Right lobe of liver (tissue), 6 donors: Measurements from ENCODE around the gene PKD2L1. TPM values are rescaled to one million over a fixed set of nuclear protein-coding genes. Genes with fewer than 3 reads are reported as not detected.

ENCODE experiments used
- ATAC-seq, 4 donors: fragments of 200-7000 bp; cut with Tn5 transposase; one replicate each; pipeline ENCODE4 v1.9.1; 2020; ENCODE audit warnings: mild to moderate bottlenecking in 4 of 4, moderate library complexity in 4 of 4
- DNase-seq, 3 donors: peaks; one replicate each; pipeline ENCODE4 v3.0.0-alpha.2; 2020
- H3K27ac ChIP-seq, 3 donors: fragments of 200-600 bp; one replicate each; pipeline ENCODE4 v1.8.0; 2022
- H3K27me3 ChIP-seq, 2 donors: fragments of 200-600 bp; one replicate each; pipeline ENCODE4 v1.8.0; 2022
- H3K36me3 ChIP-seq, 4 donors: fragments of 200-600 bp; sonication (generic) in 1 of 4; one replicate each; pipeline versions ENCODE4 v1.5.1 to v1.8.0; 2017 to 2022; ENCODE audit warnings: control low read depth in 1 of 4
- H3K4me1 ChIP-seq, 4 donors: fragments of 200-600 bp; sonication (generic) in 1 of 4; one replicate each; pipeline versions ENCODE4 v1.5.1 to v1.8.0; 2017 to 2022; ENCODE audit warnings: control low read depth in 1 of 4
- H3K4me3 ChIP-seq, 3 donors: fragments of 200-600 bp; one replicate each; pipeline ENCODE4 v1.8.0; 2022
- H3K9me3 ChIP-seq, 4 donors: fragments of 200-600 bp; sonication (generic) in 1 of 4; one replicate each; pipeline versions ENCODE4 v1.5.1 to v1.8.0; 2017 to 2022; ENCODE audit warnings: control low read depth in 1 of 4
- CTCF ChIP-seq, 4 donors: fragments of 200-600 bp in 3 of 4; fragments of 450-650 bp in 1 of 4; IDR thresholded peaks; one replicate each; pipeline versions ENCODE4 v1.5.1 to v1.8.0; 2016 to 2022; ENCODE audit warnings: antibody characterized with exemption in 4 of 4, mild to moderate bottlenecking in 2 of 4
- POLR2A ChIP-seq: fragments of 450-650 bp; IDR thresholded peaks from one replicate; pipeline ENCODE4 v1.6.1; 2017; ENCODE audit warnings: antibody characterized with exemption, mild to moderate bottlenecking
- WGBS: methylation state at CpG from one replicate; pipeline ENCODE4 v1.1.6; 2018; ENCODE audit warnings: low coverage, low lambda C conversion rate; ENCODE audit not compliant: insufficient coverage; ENCODE audit errors: missing lambda C conversion rate; 5-methylcytosine and 5-hydroxymethylcytosine counted together
- intact Hi-C, 2 donors: fragments of 100-400 bp; cut with DNase I; formaldehyde crosslinking; loops; one replicate each; pipeline versions ENCODE4 v1.11.2 to v1.14.1; 2022
- total RNA-seq, 6 experiments: library from RNA; depleted of rRNA in 2 of 6; stranded (reverse); fragments of >200 nt in 2 of 6; fragmentation: NEBNext Ultra II Directional in 3 of 6; extraction: Animal tissue kit (Norgen Biotek cat#: 25700) in 3 of 6; gene quantifications; one replicate each; pipeline versions ENCODE4 v1.1.0 to v1.2.4, GENCODE V29; 2016 to 2023
- donor health status: DM: no; HTN: yes; CAD: no.
- donor health status: DM: no; HTN: no; CAD: no.
- donor health status: DM: no; HTN: no; CAD: no.
- donor health status: DM: no; HTN: yes; CAD: no.
- donor health status: DM: no; HTN: yes; CAD: no.

Gene PKD2L1
- total RNA-seq, 6 experiments from 2014 or later: 0.12 to 0.26 (median 0.22) TPM; not detected in 3

DNA sequence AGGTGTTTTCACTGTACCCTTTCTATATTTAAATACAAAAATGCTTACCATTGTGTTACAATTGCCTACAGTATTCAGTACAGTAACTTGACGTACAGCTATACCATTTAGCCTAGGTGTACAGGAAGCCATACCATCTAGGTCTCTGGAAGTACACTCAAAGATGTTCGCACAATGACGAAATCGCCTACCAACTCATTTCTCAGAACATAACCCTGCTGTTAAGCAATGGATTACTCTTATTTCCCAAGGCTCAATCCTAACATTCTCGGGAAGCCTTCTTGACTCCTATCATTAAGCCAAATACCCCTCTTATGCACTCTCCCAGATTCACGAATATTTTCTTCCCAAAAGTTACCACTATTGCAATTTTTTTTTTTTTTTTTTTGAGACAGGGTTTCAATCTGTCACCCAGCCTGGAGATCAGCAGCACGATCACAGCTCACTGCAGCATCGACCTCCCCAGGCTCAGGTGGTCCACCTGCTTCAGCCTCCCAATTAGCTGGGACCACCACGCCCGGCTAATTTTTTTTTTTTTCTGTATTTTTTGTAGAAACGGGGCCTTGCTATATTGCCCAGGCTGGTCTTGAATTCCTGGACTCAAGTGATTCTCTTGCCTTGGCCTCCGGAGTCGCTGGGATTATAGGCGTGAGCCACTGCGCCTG lies 64.1 kb downstream of the PKD2L1 start:
- no peaks in the 10 kb centered on the region for H3K27me3 ChIP-seq
- TF ChIP-seq POLR2A (no peak), CTCF (IDR thresholded peaks at IDR 0.05) (no peak)
- H3K36me3 ChIP-seq: no peaks in the 10 kb centered on the region
- peak overlapping the region in 1 of 3 donors; percentile 86 for H3K4me3 ChIP-seq
- ATAC-seq (no peak), DNase-seq (no peak)
- H3K9me3 ChIP-seq: no peaks in the 10 kb centered on the region
- no peak overlapping the region for H3K27ac ChIP-seq
- peaks cover 0 to 9% (median 3%) of the 10 kb centered on the region in 4 donors for H3K4me1 ChIP-seq
- intact Hi-C loops: loop anchor here in 1 of 2 donors (5.0 kb wide), 1 partner anchor 69 kb away; no protein-coding TSS in a partner anchor
- WGBS: 92% methylated on average over 14 of the region's 15 CpGs

DNA sequence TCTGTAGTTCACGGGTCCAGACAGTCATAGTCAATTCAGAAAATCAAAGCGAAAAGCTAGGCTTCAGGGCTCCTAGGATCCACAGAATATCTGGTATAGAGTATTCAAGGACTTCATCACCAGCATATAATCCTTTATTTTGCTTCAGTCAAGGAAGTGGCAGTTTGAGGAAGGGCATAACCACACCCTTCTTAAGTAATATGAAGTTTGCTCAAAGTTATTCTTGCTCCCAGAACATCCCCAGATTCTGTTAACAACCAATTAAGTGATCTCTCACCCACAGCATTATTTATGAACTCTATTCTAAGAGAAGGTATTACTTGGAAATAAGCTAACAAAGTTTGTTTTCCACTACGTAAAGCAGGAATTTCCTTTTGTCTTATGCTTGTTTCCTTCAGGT lies 75.8 kb downstream of the PKD2L1 start:
- H3K27me3 ChIP-seq: no peaks in the 10 kb centered on the region
- H3K4me3 ChIP-seq: no peak overlapping the region
- no peak for DNase-seq
- H3K9me3 ChIP-seq: no peaks in the 10 kb centered on the region
- H3K36me3 ChIP-seq: peaks cover 0 to 55% (median 24%) of the 10 kb centered on the region in 4 donors
- TF ChIP-seq POLR2A (no peak), CTCF (IDR thresholded peaks at IDR 0.05) (no peak)
- 96% methylated on average over 2 of the region's 3 CpGs for WGBS
- intact Hi-C loops: no loop called here
- ATAC-seq: no peak
- no peak overlapping the region for H3K27ac ChIP-seq
- no peaks in the 10 kb centered on the region for H3K4me1 ChIP-seq

GRCh38 chr10:100253041-100253440 lies 77.0 kb downstream of the PKD2L1 start:
- intact Hi-C loops: no loop called here
- TF ChIP-seq POLR2A: no peak
- no peak for TF ChIP-seq CTCF (IDR thresholded peaks at IDR 0.05)
- Histone ChIP-seq H3K27me3 (no peaks in the 10 kb centered on the region), H3K4me3 (no peak overlapping the region), H3K4me1 (no peaks in the 10 kb centered on the region), H3K36me3 (peaks cover 0 to 53% (median 24%) of the 10 kb centered on the region in 4 donors), H3K27ac (no peak overlapping the region), H3K9me3 (no peaks in the 10 kb centered on the region)
- WGBS: 89% methylated on average over 5 of the region's 5 CpGs
- DNase-seq: no peak
- ATAC-seq: no peak

- H3K36me3 ChIP-seq: peaks cover 0 to 73% (median 20%) of the 10 kb centered on the region in 4 donors
- WGBS: 100% methylated on average over 1 of the region's 7 CpGs
Observed at GRCh38 chr10:100248820-100249219, 81.2 kb downstream of the PKD2L1 start.

More at GRCh38 chr10:100248820-100249219, 81.2 kb downstream of the PKD2L1 start:
- ATAC-seq: no peak
- no peaks in the 10 kb centered on the region for H3K27me3 ChIP-seq
- no peak overlapping the region for H3K4me3 ChIP-seq
- H3K9me3 ChIP-seq: no peaks in the 10 kb centered on the region
- no peak for DNase-seq
- no peaks in the 10 kb centered on the region for H3K4me1 ChIP-seq
- no peak for TF ChIP-seq POLR2A
- no peak for TF ChIP-seq CTCF (IDR thresholded peaks at IDR 0.05)
- intact Hi-C loops: no loop called here
- no peak overlapping the region for H3K27ac ChIP-seq
